ENCODE measurements around the gene LCP2. TPM values are rescaled to one million over a fixed set of nuclear protein-coding genes. Genes with fewer than 3 reads are reported as not detected.

LCP2 gene
- total and polyA plus RNA-seq, 10 of the 15 experiments (the other 5 are each of a cell fraction or from before 2014, with no cell fraction given), result 8.0 to 50.5 (median 20.6) TPM

- Histone ChIP-seq H3K36me3 (ENCODE audit: control insufficient read depth in 2 of 2, insufficient read depth in 2 of 2, low read length in 1 of 2) (no peaks in the 10 kb centered on the region), H3K9me3 (replicated peaks; ENCODE audit: control insufficient read depth, insufficient read depth, low read length) (no peaks in the 10 kb centered on the region), H3K4me1 (ENCODE audit: control insufficient read depth, insufficient read depth, low read length) (no peaks in the 10 kb centered on the region), H3K4me3 (no peak overlapping the region), H4K20me1 (ENCODE audit: control insufficient read depth, insufficient read depth) (no peaks in the 10 kb centered on the region), H3K27ac (ENCODE audit: control insufficient read depth, insufficient read depth) (no peak overlapping the region), H2AFZ (ENCODE audit: control insufficient read depth, low read depth, low read length) (no peak overlapping the region), H3K9ac (ENCODE audit: control insufficient read depth, insufficient read depth, low read length) (no peak overlapping the region), H3K4me2 (ENCODE audit: control insufficient read depth, insufficient read depth) (no peak overlapping the region), H3K27me3 (replicated peaks in 1 of 2; ENCODE audit: control insufficient read depth in 2 of 2, insufficient read depth in 2 of 2, low read length in 1 of 2) (peaks cover 2 to 5% of the 10 kb centered on the region in 2 experiments; a peak in 3 of 4 replicates), H3K79me2 (ENCODE audit: control insufficient read depth, insufficient read depth, low read length) (no peaks in the 10 kb centered on the region)
- SMC1A ChIA-PET (ENCODE audit: uncharacterized antibody, unreplicated experiment), result interaction anchor here (0.7 to 0.8 kb wide), 2 partner anchors 12 to 17 kb away, joined by 3 read pairs; no protein-coding TSS in a partner anchor
- CTCF ChIA-PET, result interaction anchor here (0.7 to 2.8 kb wide), 4 partner anchors 15 to 225 kb away, joined by 3 to 6 read pairs (median 4); no protein-coding TSS in a partner anchor
- TF ChIP-seq HDAC6 (IDR thresholded peaks at IDR 0.05; ENCODE audit: unreplicated experiment), result no peak
- no peak for TF ChIP-seq ZBTB11 (CRISPR knock-in tag; IDR thresholded peaks at IDR 0.05)
- TF ChIP-seq HSF1 (IDR thresholded peaks at IDR 0.05; ENCODE audit: low read depth, low read length), result no peak
- TF ChIP-seq ZNF592 (IDR thresholded peaks at IDR 0.05), result no peak
- TF ChIP-seq TAF1 (IDR thresholded peaks at IDR 0.05; ENCODE audit: borderline replicate concordance, low read depth, low read length), result no peak
- TF ChIP-seq EZH2 (IDR thresholded peaks at IDR 0.05; ENCODE audit: borderline replicate concordance, control insufficient read depth, low read depth, low read length), result no peak
- POLR2A ChIA-PET, result no interaction called here
- RAD21 ChIA-PET (ENCODE audit: unreplicated experiment), result interaction anchor here (0.5 kb wide), 1 partner anchor 1948 kb away, joined by 4 read pairs; no protein-coding TSS in a partner anchor
- no peak for ATAC-seq
- 0% methylated on average over 2 of the region's 2 CpGs for WGBS (ENCODE audit: insufficient coverage, insufficient replicate concordance, low lambda C conversion rate, missing lambda C conversion rate)
- intact Hi-C loops (cut with micrococcal nuclease; ENCODE audit: unreplicated experiment), result no loop called here
- BruUV-seq (replicated peaks), result no TSS peak
- in situ Hi-C loops (cut with MboI), result no loop called here
- FAIRE-seq, result no peak
- DNase-seq (ENCODE audit: low read depth, low spot score), result no peak
Observed at GRCh38 chr5:170201311-170201710, 96.3 kb downstream of the LCP2 start.
